ENCODE measurements around the gene FZD7.

- no peak for TF ChIP-seq POLR2A (IDR thresholded peaks at IDR 0.05)
- TF ChIP-seq CTCF (IDR thresholded peaks at IDR 0.05), result no peak
Measured at GRCh38 chr2:202015471-202015870, 18.2 kb upstream of the FZD7 start.
